Central memory CD4-positive, alpha-beta T cell (primary cell): ENCODE data around the gene DET1.
A peak's percentile ranks its signal among the peaks of the same experiment; 100 is the strongest.
"Not testable (repeated sequence)": the region's sequence is repeated elsewhere in the genome, so short reads cannot be mapped to it uniquely, and the experiment has no call there.

Source experiments
- DNase-seq: peaks from one replicate; pipeline ENCODE4 v3.0.0; 2022

The DET1 gene

GRCh38 chr15:88493844-88494243, 52.6 kb downstream of the DET1 start:
- no peak for DNase-seq

- DNase-seq, result no peak
Measured at GRCh38 chr15:88491158-88491557, 55.3 kb downstream of the DET1 start.

- no peak for DNase-seq
Measured at GRCh38 chr15:88490036-88490435, 56.4 kb downstream of the DET1 start.

- no peak for DNase-seq
Measured at GRCh38 chr15:88489321-88489720, 57.2 kb downstream of the DET1 start.

- no peak for DNase-seq
Measured at GRCh38 chr15:88487796-88488523, 58.5 kb downstream of the DET1 start.

GRCh38 chr15:88487178-88487795, 59.2 kb downstream of the DET1 start:
- DNase-seq, result no peak

- no peak for DNase-seq
Measured at GRCh38 chr15:88484682-88485331, 61.7 kb downstream of the DET1 start.

GRCh38 chr15:88482263-88482662, 64.2 kb downstream of the DET1 start:
- no peak for DNase-seq

GRCh38 chr15:88480981-88481380, 65.5 kb downstream of the DET1 start:
- DNase-seq, result no peak

- no peak for DNase-seq
Measured at GRCh38 chr15:88479169-88479568, 67.3 kb downstream of the DET1 start.

GRCh38 chr15:88477904-88478303, 68.6 kb downstream of the DET1 start:
- DNase-seq, result no peak

GRCh38 chr15:88477126-88477525, 69.4 kb downstream of the DET1 start:
- DNase-seq, result no peak

GRCh38 chr15:88476635-88477060, 69.8 kb downstream of the DET1 start:
- no peak for DNase-seq

GRCh38 chr15:88473661-88474293, 72.7 kb downstream of the DET1 start:
- DNase-seq, result not testable (repeated sequence)

GRCh38 chr15:88472225-88472624, 74.3 kb downstream of the DET1 start:
- DNase-seq, result no peak

- DNase-seq, result no peak
Measured at GRCh38 chr15:88470625-88471372, 75.7 kb downstream of the DET1 start.

GRCh38 chr15:88469321-88469720, 77.2 kb downstream of the DET1 start:
- DNase-seq, result no peak

GRCh38 chr15:88468721-88469120, 77.8 kb downstream of the DET1 start:
- DNase-seq, result not testable (repeated sequence)

GRCh38 chr15:88467935-88468528, 78.4 kb downstream of the DET1 start:
- no peak for DNase-seq

- peak; percentile 90 for DNase-seq
Measured at GRCh38 chr15:88467073-88467934, 79.2 kb downstream of the DET1 start, which contains the start of the genes MRPL46 and MRPS11. MRPL46 (minus strand) TSS chr15:88467388; CDS start chr15:88467377, 11 bp downstream. MRPS11 (plus strand) TSS chr15:88467708; CDS start chr15:88467718, 10 bp downstream.

- no peak for DNase-seq
Measured at GRCh38 chr15:88465633-88466224, 80.8 kb downstream of the DET1 start.
